HCT116 (cell line): ENCODE data around the gene NXN. TPM values are rescaled to one million over a fixed set of nuclear protein-coding genes. Genes with fewer than 3 reads are reported as not detected.

Experiments
- ATAC-seq: fragments of 200-7000 bp; cut with Tn5 transposase; 2 replicates; pipeline ENCODE4 v1.9.1; 2020; ENCODE audit warnings: mild to moderate bottlenecking, moderate library complexity
- BruUV-seq: library from RNA; stranded (reverse); fragments of 400-500 nt; replicated peaks from 2 replicates; lab custom pipeline; 2021; lab: Mats Ljungman, UMichigan
- CTCF ChIA-PET: fragments of 300-600 bp; sonication (Branson Sonifier 250); formaldehyde crosslinking; loops from one replicate; lab custom pipeline; 2021; ENCODE audit warnings: antibody characterized with exemption; lab: Charles Lee
- POLR2A ChIA-PET: fragments of 300-600, 350-600 bp; sonication (Branson Sonifier 250); formaldehyde crosslinking; loops from one replicate; lab custom pipeline; 2021; ENCODE audit warnings: antibody characterized with exemption; lab: Charles Lee
- RAD21 ChIA-PET, 2 experiments: fragments of 300-600 bp; sonication (Branson Sonifier 250); formaldehyde crosslinking; loops; one replicate each; lab custom pipeline; 2023; ENCODE audit warnings: low total read pairs in 2 of 2; ENCODE audit not compliant: uncharacterized antibody in 2 of 2, unreplicated experiment in 2 of 2, low non-redundant PET in 1 of 2; lab: Charles Lee
- DNase-seq: peaks from one replicate; pipeline ENCODE4 v3.0.0-alpha.2; 2010; ENCODE audit warnings: low read depth, low spot score
- H2AFZ ChIP-seq: fragments of 200-600 bp; shearing (Covaris generic), sonication (generic); 2 replicates; pipeline ENCODE4 v1.6.1; 2017; ENCODE audit warnings: low read depth, mixed run types, mixed read lengths, antibody characterized with exemption, low read length; ENCODE audit not compliant: poor library complexity, severe bottlenecking
- H3K27ac ChIP-seq: 2 replicates; pipeline ENCODE4 v1.5.1; 2012; ENCODE audit warnings: low read depth, low read length
- H3K27me3 ChIP-seq: fragments of 200-600 bp; sonication (generic); 2 replicates; pipeline ENCODE4 v1.6.1; 2016; ENCODE audit warnings: mixed run types, low read length, mixed read lengths; ENCODE audit not compliant: insufficient read depth
- H3K36me3 ChIP-seq, 2 experiments: fragments of 200-500 bp in 1 of 2; fragments of 200-600 bp in 1 of 2; sonication (Bioruptor generic) in 1 of 2; sonication (generic) in 1 of 2; 2 replicates each; pipeline versions ENCODE4 v1.5.1 to v1.6.1; 2014 to 2016; ENCODE audit warnings: low read length in 2 of 2, inconsistent platforms in 1 of 2, mixed read lengths in 1 of 2, mixed run types in 1 of 2; ENCODE audit not compliant: insufficient read depth in 2 of 2, control insufficient read depth in 1 of 2
- H3K4me1 ChIP-seq, 2 experiments: fragments of 200-600 bp in 1 of 2; sonication (generic) in 1 of 2; 2 replicates each; pipeline versions ENCODE4 v1.5.1 to v1.6.1; 2012 to 2017; ENCODE audit warnings: low read length in 2 of 2, inconsistent platforms in 1 of 2, mild to moderate bottlenecking in 1 of 2, mixed read lengths in 1 of 2, mixed run types in 1 of 2, moderate library complexity in 1 of 2; ENCODE audit not compliant: insufficient read depth in 2 of 2, control insufficient read depth in 1 of 2
- H3K4me2 ChIP-seq: fragments of 200-600 bp; sonication (generic); 2 replicates; pipeline ENCODE4 v1.6.1; 2017; ENCODE audit warnings: mixed run types, low read length, mixed read lengths
- H3K4me3 ChIP-seq, 2 experiments: fragments of 200-600 bp in 1 of 2; sonication (generic) in 1 of 2; replicated peaks in 1 of 2; 2 replicates each; pipeline ENCODE4 v1.5.1; 2011 to 2016; ENCODE audit warnings: low read length in 2 of 2, control low read depth in 1 of 2, low read depth in 1 of 2, mild to moderate bottlenecking in 1 of 2, mixed read lengths in 1 of 2, mixed run types in 1 of 2
- H3K79me2 ChIP-seq: fragments of 200-600 bp; sonication (generic); 2 replicates; pipeline ENCODE4 v1.6.1; 2017; ENCODE audit warnings: mild to moderate bottlenecking, mixed run types, low read length, moderate library complexity, mixed read lengths; ENCODE audit not compliant: insufficient read depth
- H3K9ac ChIP-seq: fragments of 200-600 bp; sonication (generic); 2 replicates; pipeline ENCODE4 v1.6.1; 2016; ENCODE audit warnings: low read length, mixed read lengths
- H3K9me2 ChIP-seq: fragments of 200-600 bp; sonication (generic), shearing (Covaris generic); 2 replicates; pipeline ENCODE4 v1.6.1; 2017; ENCODE audit warnings: mixed run types, mild to moderate bottlenecking, moderate library complexity; ENCODE audit not compliant: insufficient read depth
- H3K9me3 ChIP-seq, 2 experiments: fragments of 200-500 bp in 1 of 2; fragments of 200-600 bp in 1 of 2; sonication (Bioruptor generic) in 1 of 2; sonication (generic) in 1 of 2; 2 replicates each; pipeline ENCODE4 v1.6.1; 2014 to 2017; ENCODE audit warnings: low read length in 2 of 2, mixed read lengths in 2 of 2, inconsistent platforms in 1 of 2, low read depth in 1 of 2, mild to moderate bottlenecking in 1 of 2, mixed run types in 1 of 2, moderate library complexity in 1 of 2; ENCODE audit not compliant: control insufficient read depth in 1 of 2, insufficient read depth in 1 of 2
- H4K20me1 ChIP-seq: fragments of 200-600 bp; sonication (generic), shearing (Covaris generic); 2 replicates; pipeline ENCODE4 v1.6.1; 2017; ENCODE audit warnings: mixed run types, mild to moderate bottlenecking, moderate library complexity; ENCODE audit not compliant: insufficient read depth
- ATF3 ChIP-seq: IDR thresholded peaks from 2 replicates; pipeline ENCODE4 v1.6.1; 2012
- CBX3 ChIP-seq: IDR thresholded peaks from 2 replicates; pipeline ENCODE4 v1.6.1; 2012; ENCODE audit warnings: low read depth
- CEBPB ChIP-seq: IDR thresholded peaks from 2 replicates; pipeline ENCODE4 v1.6.1; 2012; ENCODE audit warnings: low read depth
- EGR1 ChIP-seq: IDR thresholded peaks from 2 replicates; pipeline ENCODE4 v1.6.1; 2012; ENCODE audit warnings: low read depth
- ELF1 ChIP-seq: IDR thresholded peaks from 2 replicates; pipeline ENCODE4 v1.6.1; 2012; ENCODE audit warnings: low read depth, borderline replicate concordance
- EZH2 ChIP-seq: fragments of 200-600 bp; sonication (generic); IDR thresholded peaks from 2 replicates; pipeline ENCODE4 v1.6.1; 2017; ENCODE audit warnings: antibody characterized with exemption, mixed run types
- EZH2phosphoT487 ChIP-seq: fragments of 200-600 bp; IDR thresholded peaks from 2 replicates; pipeline ENCODE4 v1.6.1; 2018; ENCODE audit warnings: antibody characterized with exemption, borderline replicate concordance
- SIN3A ChIP-seq: IDR thresholded peaks from 2 replicates; pipeline ENCODE4 v1.6.1; 2012; ENCODE audit warnings: low read depth
- TCF7L2 ChIP-seq: IDR thresholded peaks from 2 replicates; pipeline ENCODE4 v1.7.0; 2011; ENCODE audit warnings: borderline replicate concordance, inconsistent platforms; ENCODE audit not compliant: insufficient read depth, insufficient read length; ENCODE audit errors: extremely low read depth
- intact Hi-C: fragments of 100-400 bp; cut with micrococcal nuclease; formaldehyde crosslinking; loops from 2 replicates; pipeline ENCODE4 v1.10.0; 2022
- total RNA-seq: library from RNA; stranded (reverse); gene quantifications from one replicate; pipeline ENCODE4 v1.2.1, GENCODE V29; 2021; ENCODE audit not compliant: unreplicated experiment
- TF ChIP-seq, protein P1 (sequence below): IDR thresholded peaks from 2 replicates; pipeline ENCODE4 v1.6.1; 2012; ENCODE audit warnings: low read depth
- TF ChIP-seq, protein P2 (sequence below): IDR thresholded peaks from 2 replicates; pipeline ENCODE4 v1.6.1; 2011; ENCODE audit warnings: mild to moderate bottlenecking, low read length, moderate library complexity; ENCODE audit not compliant: insufficient replicate concordance; ENCODE audit errors: extremely low read depth

NXN gene
- total RNA-seq, 1 experiment from 2014 or later = 83.7 TPM

- TF ChIP-seq, protein P1, sequence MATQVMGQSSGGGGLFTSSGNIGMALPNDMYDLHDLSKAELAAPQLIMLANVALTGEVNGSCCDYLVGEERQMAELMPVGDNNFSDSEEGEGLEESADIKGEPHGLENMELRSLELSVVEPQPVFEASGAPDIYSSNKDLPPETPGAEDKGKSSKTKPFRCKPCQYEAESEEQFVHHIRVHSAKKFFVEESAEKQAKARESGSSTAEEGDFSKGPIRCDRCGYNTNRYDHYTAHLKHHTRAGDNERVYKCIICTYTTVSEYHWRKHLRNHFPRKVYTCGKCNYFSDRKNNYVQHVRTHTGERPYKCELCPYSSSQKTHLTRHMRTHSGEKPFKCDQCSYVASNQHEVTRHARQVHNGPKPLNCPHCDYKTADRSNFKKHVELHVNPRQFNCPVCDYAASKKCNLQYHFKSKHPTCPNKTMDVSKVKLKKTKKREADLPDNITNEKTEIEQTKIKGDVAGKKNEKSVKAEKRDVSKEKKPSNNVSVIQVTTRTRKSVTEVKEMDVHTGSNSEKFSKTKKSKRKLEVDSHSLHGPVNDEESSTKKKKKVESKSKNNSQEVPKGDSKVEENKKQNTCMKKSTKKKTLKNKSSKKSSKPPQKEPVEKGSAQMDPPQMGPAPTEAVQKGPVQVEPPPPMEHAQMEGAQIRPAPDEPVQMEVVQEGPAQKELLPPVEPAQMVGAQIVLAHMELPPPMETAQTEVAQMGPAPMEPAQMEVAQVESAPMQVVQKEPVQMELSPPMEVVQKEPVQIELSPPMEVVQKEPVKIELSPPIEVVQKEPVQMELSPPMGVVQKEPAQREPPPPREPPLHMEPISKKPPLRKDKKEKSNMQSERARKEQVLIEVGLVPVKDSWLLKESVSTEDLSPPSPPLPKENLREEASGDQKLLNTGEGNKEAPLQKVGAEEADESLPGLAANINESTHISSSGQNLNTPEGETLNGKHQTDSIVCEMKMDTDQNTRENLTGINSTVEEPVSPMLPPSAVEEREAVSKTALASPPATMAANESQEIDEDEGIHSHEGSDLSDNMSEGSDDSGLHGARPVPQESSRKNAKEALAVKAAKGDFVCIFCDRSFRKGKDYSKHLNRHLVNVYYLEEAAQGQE = no peak
- TF ChIP-seq ATF3 (no peak), SIN3A (no peak), EZH2 (no peak), CEBPB (no peak), CBX3 (no peak), EGR1 (no peak)
- TF ChIP-seq, protein P2, sequence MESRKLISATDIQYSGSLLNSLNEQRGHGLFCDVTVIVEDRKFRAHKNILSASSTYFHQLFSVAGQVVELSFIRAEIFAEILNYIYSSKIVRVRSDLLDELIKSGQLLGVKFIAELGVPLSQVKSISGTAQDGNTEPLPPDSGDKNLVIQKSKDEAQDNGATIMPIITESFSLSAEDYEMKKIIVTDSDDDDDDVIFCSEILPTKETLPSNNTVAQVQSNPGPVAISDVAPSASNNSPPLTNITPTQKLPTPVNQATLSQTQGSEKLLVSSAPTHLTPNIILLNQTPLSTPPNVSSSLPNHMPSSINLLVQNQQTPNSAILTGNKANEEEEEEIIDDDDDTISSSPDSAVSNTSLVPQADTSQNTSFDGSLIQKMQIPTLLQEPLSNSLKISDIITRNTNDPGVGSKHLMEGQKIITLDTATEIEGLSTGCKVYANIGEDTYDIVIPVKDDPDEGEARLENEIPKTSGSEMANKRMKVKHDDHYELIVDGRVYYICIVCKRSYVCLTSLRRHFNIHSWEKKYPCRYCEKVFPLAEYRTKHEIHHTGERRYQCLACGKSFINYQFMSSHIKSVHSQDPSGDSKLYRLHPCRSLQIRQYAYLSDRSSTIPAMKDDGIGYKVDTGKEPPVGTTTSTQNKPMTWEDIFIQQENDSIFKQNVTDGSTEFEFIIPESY = no peak
Observed at GRCh38 chr17:862582-862981, 117.0 kb downstream of the NXN start (continued).

DNA sequence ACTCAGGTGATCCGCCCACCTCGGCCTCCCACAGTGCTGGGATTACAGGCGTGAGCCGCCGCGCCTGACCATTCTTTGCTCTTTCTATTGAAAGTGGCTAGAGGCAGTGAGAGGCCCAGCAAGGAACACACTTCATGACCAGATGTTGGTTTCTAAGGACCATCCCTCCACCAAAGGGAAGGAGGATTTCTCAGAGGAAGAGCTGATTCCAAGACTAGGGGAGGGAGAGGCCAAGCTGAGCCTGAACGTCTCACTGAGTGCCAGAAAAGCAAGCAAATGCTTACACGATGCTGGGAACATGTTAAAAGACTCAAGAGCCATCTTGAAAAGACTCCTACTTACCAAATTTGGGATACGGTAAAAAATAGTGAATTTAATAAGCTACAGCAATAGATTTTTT, 118.2 kb downstream of the NXN start:
- H3K27ac ChIP-seq = no peak overlapping the region
- H4K20me1 ChIP-seq = no peaks in the 10 kb centered on the region
- H3K4me2 ChIP-seq = no peak overlapping the region
- no peak for ATAC-seq
- H3K4me3 ChIP-seq = no peak overlapping the region
- no peak overlapping the region for H2AFZ ChIP-seq
- H3K36me3 ChIP-seq = no peaks in the 10 kb centered on the region
- no peak for TF ChIP-seq EZH2phosphoT487
- TF ChIP-seq TCF7L2 = no peak
- TF ChIP-seq SIN3A = no peak
- TF ChIP-seq ELF1 = no peak
- intact Hi-C loops = no loop called here
- no peaks in the 10 kb centered on the region for H3K9me3 ChIP-seq
- no peaks in the 10 kb centered on the region for H3K9me2 ChIP-seq
- H3K4me1 ChIP-seq = peaks cover 4 to 20% of the 10 kb centered on the region in 2 experiments; a peak in 3 of 4 replicates
- ChIA-PET RAD21 (no interaction called here), CTCF (interaction anchor here (0.9 kb wide), 1 partner anchor 120 kb away, joined by 3 read pairs; no protein-coding TSS in a partner anchor), POLR2A (no interaction called here)
- no TSS peak for BruUV-seq
- H3K9ac ChIP-seq = no peak overlapping the region
- H3K79me2 ChIP-seq = peaks cover 52% of the 10 kb centered on the region
- no peak for DNase-seq
- H3K27me3 ChIP-seq = no peaks in the 10 kb centered on the region
